AG10803 (cell line): ENCODE data around the gene ETV6.
A peak's percentile ranks its signal among the peaks of the same experiment; 100 is the strongest.

Experiments used
- DNase-seq: peaks from one replicate; pipeline ENCODE4 v3.0.0; 2010; ENCODE audit warnings: low read depth
- H3K4me3 ChIP-seq: 2 replicates; pipeline ENCODE4 v1.5.1; 2011; ENCODE audit warnings: mild to moderate bottlenecking, low read length, control low read depth
- TF ChIP-seq, protein P1 (sequence below): conservative IDR thresholded peaks from 2 replicates; pipeline ENCODE4 v1.5.1; 2011; ENCODE audit warnings: mild to moderate bottlenecking, low read length, control low read depth, inconsistent platforms

Gene ETV6

GRCh38 chr12:11698729-11699128 lies 49.3 kb downstream of the ETV6 start:
- no peak for DNase-seq
- TF ChIP-seq, protein P1, sequence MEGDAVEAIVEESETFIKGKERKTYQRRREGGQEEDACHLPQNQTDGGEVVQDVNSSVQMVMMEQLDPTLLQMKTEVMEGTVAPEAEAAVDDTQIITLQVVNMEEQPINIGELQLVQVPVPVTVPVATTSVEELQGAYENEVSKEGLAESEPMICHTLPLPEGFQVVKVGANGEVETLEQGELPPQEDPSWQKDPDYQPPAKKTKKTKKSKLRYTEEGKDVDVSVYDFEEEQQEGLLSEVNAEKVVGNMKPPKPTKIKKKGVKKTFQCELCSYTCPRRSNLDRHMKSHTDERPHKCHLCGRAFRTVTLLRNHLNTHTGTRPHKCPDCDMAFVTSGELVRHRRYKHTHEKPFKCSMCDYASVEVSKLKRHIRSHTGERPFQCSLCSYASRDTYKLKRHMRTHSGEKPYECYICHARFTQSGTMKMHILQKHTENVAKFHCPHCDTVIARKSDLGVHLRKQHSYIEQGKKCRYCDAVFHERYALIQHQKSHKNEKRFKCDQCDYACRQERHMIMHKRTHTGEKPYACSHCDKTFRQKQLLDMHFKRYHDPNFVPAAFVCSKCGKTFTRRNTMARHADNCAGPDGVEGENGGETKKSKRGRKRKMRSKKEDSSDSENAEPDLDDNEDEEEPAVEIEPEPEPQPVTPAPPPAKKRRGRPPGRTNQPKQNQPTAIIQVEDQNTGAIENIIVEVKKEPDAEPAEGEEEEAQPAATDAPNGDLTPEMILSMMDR: no peak
- H3K4me3 ChIP-seq: no peak overlapping the region

GRCh38 chr12:11701433-11701832 lies 52.0 kb downstream of the ETV6 start:
- TF ChIP-seq, protein P1: no peak
- no peak for DNase-seq
- H3K4me3 ChIP-seq: no peak overlapping the region

DNA sequence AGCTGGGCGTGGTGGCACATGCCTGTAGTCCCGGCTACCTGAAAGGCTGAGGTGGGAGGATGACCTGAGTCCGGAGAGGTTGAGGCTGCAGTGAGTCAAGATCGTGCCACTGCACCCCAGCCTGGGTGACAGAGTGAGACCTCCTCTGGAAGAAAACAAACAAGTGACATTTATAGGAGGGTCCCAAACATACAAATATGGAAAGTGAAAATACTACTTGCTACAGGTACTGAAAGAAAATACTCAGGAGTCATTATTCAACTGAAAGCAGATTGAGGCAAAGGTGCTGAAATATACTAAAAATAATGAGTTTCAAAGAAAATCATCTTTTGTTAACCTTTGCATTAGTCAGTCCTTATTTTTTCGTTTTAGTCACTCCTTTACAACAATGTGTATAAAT lies 53.5 kb downstream of the ETV6 start:
- DNase-seq: no peak
- TF ChIP-seq, protein P1: no peak

GRCh38 chr12:11703378-11703777 lies 53.9 kb downstream of the ETV6 start:
- TF ChIP-seq, protein P1: no peak
- H3K4me3 ChIP-seq: no peak overlapping the region
- no peak for DNase-seq

More for the DNA sequence above, 53.5 kb downstream of the ETV6 start:
- H3K4me3 ChIP-seq: no peak overlapping the region

DNA sequence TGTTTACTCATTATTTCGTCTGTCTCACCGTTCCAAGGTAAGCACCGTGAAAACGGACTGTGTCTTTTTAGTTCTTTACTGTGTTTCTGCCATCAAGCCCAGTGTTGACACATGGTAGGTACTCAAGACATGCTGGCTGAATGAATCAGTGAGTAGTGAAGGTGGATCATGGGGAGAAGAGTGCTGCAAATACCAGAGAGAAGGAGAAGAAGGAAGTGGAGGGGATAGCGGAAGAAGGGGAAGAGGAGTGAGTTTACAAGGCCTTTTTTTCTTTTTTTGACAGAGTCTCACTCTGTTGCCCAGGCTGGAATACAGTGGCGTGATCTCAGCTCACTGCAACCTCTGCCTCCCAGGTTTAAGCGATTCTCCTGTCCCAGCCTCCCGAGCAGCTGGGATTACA lies 54.6 kb downstream of the ETV6 start:
- TF ChIP-seq, protein P1: no peak
- H3K4me3 ChIP-seq: no peak overlapping the region
- DNase-seq: no peak

GRCh38 chr12:11705010-11705409 lies 55.5 kb downstream of the ETV6 start:
- peak; percentile 90 for DNase-seq
- TF ChIP-seq, protein P1: no peak
- H3K4me3 ChIP-seq: no peak overlapping the region

- no peak overlapping the region for H3K4me3 ChIP-seq
- TF ChIP-seq, protein P1: no peak
- no peak for DNase-seq
These were observed 57.3 kb downstream of the ETV6 start for GRCh38 chr12:11706509-11707379.
